Putamen (tissue), 1 donor: ENCODE measurements around the gene ARL4C.

Source experiments
- DNase-seq: peaks from one replicate; pipeline ENCODE4 v3.0.0-alpha.2; 2016; ENCODE audit warnings: low spot score

The ARL4C gene

GRCh38 chr2:234500394-234501006 lies 3.6 kb upstream of the ARL4C start:
- no peak for DNase-seq

- no peak for DNase-seq
Observed at GRCh38 chr2:234497594-234498235, 834 bp upstream of the ARL4C start.

- DNase-seq: no peak
Observed at GRCh38 chr2:234496055-234496834, 636 bp downstream of the ARL4C start.

DNA sequence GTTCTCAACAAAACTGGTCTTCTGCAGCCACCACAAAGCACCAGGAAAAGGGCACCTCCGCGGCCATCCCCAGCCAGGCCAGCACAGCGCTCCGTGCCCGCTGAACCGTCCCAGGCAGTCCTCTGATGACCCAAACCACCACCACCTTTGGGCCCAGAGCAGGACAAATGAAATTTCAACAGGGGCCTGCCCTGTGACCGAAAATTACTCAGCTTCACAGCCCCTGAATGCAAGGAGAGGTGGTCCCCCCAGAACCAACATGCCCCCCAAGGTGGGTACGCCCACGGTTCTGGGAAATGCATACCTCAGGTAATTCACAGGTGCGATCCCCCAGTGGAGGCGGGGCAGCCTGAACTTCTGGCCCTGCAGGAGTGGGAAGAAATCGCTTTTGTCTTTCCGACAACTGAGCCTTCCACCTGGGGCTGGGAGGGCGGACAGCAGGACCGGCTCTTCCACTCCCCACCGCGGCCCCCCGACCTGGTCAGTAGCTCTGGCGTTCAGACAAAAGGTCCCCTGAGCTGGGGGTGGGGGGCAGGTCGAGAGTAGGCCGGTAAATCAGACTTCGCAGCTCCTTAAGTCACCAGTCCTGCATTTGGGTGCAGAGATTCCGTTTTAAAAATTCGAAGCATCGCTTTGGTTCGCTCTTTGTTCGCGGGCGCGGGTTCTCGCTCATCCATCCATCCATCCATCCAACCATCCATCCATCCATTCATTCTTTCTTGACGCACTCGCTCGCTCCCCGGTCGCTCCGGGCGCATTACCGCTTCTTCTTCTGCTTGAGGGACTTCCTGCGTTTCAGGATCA lies 1.4 kb downstream of the ARL4C start:
- no peak for DNase-seq

GRCh38 chr2:234494361-234495250 lies 2.3 kb downstream of the ARL4C start:
- DNase-seq: peak; percentile 34

GRCh38 chr2:234493796-234494195 lies 3.1 kb downstream of the ARL4C start:
- DNase-seq: no peak

DNA sequence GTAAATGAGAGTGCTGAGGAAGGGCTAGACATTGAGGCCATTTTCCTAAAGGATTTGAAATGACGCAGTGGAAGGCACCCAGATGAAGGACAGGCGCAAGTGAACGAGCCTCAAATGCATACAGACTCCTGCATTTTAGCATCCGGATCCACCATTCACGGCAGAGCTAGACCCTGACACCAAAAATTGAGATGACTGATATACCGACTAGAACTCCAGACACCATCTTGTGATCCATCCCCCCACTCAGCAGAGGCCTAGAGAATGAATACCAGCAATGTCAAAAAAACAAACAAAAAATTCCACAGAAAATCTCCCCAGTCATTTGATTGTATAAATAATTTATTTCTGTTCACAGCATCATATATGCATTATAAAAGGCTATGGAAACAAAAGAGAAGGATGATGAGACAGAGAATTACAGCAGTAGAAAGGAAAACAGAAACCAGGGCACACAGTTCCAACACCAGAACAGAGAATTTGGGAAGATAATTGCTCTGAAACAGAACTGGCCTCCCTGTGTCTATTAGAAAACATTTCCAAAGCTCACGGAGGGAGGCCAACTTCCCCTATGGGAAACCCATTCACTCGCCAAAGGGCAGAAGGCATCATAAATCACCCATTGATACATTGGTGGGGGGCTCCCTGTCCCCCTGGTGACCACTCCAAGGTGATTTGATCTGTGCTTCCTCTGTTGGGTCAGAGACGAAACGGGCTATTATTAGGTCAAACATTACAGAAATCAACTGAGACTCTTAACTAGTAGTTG lies 4.0 kb downstream of the ARL4C start:
- no peak for DNase-seq

DNA sequence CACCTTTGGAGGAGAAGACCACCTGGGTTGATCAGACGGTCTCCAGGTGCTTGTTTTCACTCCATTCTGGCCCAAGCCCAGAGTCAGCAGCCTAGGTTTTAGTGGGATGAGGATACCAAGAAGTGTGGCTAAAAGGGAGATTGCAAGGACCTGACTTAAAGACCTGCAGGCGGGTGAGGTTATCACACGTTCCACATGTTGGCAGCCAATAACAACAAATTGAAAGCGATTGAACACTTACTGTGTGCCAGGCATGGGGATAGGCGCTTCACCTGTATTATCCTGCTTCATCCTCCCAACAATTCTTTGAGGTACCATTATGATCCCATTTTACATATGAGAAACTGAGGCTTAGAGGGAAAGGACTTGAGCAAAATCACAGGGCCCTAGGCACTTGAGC lies 5.0 kb downstream of the ARL4C start:
- DNase-seq: no peak

DNA sequence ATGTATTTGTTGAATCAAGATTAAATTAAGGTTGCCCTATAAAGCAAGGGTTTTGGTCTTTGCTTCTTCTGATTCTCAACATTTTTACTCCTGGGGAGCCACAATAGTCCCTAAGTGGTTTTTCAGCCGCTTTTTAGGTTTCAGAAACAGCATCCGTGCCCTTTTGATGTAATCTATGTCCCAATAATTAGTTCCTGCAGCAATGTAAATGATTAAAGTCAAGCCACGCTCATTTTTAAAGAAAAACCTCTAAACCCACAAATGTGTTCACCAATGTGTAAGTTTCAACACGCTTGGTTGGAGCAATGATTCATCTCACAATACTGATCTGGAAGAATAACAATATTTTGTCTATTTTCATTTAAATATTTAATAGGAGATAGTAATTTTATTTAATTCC lies 5.6 kb downstream of the ARL4C start:
- DNase-seq: no peak

DNA sequence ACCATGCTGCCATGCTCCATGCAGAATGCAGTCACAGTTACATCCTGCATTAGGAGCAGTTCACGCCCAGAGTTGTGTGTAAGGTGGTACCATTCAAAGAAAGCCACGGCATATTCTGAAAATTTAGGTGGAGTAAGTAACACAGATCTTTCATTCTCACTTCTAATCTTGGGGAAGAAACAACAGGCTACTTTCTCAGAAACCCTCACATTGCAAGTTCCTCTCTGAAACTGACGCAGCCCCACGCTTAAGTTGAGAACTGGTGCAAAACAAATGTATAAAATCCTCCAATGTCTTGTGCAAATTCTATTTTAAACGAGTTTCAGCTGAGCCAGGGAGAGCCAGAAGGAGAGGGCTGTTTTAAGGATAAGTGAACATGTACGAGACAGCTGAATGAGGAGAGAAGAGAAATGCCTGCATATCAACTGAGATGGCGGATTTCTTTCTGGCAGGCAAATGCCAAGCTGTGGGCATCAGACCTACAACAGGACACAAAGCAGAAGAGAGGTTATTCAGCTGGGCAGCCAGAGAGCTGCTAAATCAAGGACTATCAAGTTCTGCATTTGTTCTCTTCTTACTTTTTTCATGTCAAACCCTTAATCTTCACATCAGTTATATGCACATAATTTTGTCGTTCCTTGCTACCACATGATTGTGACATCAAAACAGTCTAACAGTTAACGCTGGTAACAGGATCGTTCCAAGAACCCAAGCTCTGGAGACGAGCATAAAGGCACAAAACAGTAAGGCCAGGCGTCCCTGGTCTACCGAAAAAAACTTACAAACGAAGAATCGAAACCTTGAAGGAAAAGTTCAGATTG lies 6.4 kb downstream of the ARL4C start:
- no peak for DNase-seq

GRCh38 chr2:234488913-234489451 lies 7.9 kb downstream of the ARL4C start:
- DNase-seq: no peak

- no peak for DNase-seq
Observed at GRCh38 chr2:234488486-234488885, 8.4 kb downstream of the ARL4C start.

DNA sequence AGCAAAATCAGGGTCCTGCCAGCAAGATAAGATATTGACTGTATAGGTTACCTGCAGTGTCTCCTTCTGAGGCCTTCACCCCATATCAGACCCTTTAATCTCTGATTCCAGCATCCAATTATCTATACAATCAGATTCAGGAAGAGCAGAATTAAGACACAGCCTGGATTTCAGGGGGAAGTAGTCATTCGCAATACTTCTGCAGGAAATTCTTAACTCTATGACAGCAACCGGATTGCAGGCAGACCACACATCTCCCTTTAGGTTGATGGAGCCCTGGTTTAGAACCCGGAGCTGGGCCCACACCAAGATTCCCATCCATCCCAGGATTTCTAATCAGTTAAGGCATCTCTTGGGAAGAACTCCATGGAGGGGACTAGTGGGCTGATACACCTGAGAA lies 9.5 kb downstream of the ARL4C start:
- DNase-seq: no peak

DNA sequence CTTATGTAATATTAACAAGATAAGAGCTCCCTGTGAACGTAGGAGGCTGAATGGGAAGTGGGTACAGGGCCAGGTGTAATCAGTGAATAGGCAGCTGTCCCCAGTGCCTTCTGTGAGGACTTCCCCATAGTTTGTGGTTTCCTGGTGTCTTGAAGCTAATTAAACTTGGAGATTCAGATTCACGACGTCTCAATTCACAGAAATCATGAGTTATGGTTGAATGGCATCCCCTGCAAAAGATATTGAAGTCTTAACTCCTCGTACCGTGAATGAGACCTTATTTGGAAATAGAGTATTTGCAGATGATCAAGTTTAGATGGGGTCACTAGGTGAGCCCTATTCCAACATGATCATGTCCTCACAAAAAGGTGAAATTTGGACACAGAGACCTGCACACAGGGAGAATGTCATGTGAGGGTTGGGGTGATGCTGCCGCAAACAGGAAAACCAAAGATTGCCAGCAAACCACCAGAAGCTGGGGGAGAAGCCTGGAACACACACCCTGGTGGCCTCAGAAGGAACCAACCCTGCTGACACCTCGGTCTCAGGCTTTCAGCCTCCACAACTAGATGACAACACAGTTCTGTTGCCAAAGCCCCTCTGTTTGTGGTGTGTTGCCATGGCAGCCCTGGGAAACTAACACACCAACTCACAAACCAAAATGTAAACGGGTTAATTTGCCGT lies 13.2 kb downstream of the ARL4C start:
- DNase-seq: no peak

DNA sequence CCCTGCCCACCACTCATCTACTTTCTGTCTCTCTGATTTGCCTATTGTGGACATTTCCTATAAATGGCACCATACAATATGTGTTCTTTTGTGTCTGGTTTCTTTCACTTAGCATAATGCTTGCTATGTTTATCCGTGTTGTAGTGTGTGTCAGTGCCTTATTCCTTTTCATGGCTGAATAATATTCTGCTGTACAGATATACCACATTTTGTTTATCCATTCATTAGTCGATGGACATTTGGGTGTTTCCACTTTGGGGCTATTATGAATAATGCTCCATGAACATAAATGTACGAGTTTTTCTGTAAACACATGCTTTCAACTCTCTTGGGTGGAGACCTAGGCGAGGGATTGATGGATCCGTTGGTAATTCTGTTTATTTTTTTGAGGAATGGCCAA lies 15.6 kb downstream of the ARL4C start:
- no peak for DNase-seq

DNA sequence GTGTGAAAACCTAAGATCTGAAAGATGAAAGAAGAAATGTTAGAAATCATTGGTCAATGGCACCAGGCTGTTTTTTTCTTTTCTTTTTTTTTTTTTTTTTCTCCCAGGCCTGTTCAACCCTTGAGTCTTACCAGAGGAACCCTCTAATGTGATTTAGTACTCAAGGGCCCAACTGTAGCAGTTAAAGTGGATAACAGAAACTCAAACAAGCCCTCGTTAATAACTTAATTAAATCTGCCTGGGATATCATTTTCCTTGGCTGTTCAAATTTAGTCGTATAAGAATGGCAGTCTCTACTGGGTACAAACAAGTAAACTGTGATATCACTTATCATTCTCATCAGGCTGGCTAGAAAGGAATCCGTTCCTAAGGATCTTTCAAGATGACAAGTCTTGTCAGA lies 16.5 kb downstream of the ARL4C start:
- no peak for DNase-seq

GRCh38 chr2:234479465-234479864 lies 17.4 kb downstream of the ARL4C start:
- DNase-seq: no peak

GRCh38 chr2:234478121-234478858 lies 18.6 kb downstream of the ARL4C start:
- DNase-seq: no peak
